LoVo (cell line): ENCODE measurements around the gene INAFM1.
A peak's percentile ranks its signal among the peaks of the same experiment; 100 is the strongest.

Experiments used
- DNase-seq: peaks from one replicate; pipeline ENCODE4 v3.0.0-alpha.2; 2016; ENCODE audit warnings: low spot score

INAFM1 gene

GRCh38 chr19:47274071-47274890 lies at the start of gene INAFM1:
INAFM1 (plus strand) TSS chr19:47274885; CDS start chr19:47274920, 35 bp downstream.
- DNase-seq: peak; percentile 93

- peak; percentile 87 for DNase-seq
Observed at GRCh38 chr19:47225746-47226425, 48.8 kb upstream of the INAFM1 start.

- peak; percentile 83 for DNase-seq
Observed at GRCh38 chr19:47226426-47227351, 48.0 kb upstream of the INAFM1 start.

DNA sequence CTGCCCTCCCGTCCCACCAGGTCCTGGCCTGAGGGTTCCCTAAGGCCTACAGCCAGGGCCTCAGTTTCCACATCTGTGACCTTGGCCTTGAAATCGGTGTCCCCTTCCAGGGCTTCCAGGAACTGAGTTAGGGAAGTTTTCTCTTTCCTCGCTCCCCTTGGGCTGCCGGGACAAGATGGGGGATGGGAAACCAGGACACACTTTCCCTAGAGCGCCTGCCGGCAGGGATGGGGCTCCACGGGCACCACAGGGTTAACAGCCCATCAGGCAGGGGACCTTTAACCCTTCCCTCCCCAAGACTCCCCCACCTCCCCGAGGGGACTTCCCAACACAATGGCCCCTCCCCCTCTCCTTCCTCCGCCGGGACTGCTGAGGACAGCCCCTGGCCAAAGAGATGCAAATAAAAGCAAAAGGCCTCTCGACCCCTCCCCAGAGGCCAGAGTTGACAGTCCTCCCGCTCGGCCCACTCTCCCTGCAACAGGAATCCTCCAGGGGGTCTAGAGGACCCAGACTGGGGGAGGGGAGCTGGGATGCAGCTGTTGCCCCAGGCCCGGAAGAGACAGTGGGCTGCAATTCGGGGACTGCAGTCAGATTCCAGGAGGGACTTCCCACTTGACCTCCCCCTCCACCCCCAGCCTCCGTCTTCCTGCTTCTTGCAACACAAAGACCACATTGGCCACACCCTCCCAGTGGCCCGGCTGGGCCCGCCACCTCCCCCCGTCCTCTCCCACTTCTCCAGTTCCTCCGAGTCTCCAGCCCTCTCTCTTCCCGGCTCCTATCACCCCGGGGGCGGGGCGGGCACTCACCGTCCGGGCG lies 47.1 kb upstream of the INAFM1 start:
- peak; percentile 80 for DNase-seq

- peak; percentile 56 for DNase-seq
Observed at GRCh38 chr19:47228168-47228936, 46.3 kb upstream of the INAFM1 start.

DNA sequence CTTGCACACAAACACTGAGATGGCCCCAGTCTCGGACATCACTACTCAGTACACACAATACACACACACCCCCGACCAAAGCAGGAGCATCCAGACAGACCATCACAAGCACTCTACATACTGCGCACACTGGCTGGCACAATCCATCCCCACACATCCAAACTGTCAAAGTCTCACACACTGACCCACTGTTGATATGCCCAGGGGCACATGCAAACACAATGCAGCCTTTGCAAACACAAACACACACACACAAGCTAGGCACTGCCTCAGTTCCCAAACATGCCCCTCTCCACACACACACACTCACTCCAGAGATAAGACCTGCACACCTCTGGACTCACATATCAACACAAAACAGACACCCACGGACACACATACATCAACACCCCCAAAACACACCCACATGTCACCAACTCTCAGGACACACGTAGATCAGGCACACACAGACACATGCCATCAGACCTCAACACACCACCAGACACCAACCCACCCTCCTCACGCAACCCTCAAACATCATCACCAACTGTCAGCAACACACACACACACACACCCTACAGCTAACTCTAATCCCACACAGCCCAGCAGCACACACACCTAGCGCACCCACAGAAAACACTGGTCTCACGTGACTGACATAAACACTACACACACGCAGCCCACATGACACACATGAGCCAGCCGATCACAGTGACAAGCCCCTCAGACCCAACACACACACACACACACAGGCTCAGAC lies 45.6 kb upstream of the INAFM1 start:
- DNase-seq: no peak

DNA sequence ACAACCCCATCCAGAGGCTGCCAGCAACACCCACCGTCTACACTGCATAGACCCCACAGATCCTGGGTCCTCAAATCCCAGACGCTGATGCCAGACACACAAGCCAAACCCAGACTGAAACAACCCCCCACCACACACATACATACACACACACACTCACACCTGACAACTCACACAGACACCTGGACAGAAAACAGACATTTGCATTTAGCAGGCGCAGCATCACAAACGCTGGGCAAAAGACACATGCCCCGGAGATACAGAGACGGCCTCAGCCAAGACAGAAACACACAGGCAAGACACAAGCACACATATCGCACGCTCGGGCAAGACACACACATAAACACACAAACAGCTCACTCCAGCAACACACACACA lies 45.0 kb upstream of the INAFM1 start:
- DNase-seq: no peak

GRCh38 chr19:47230054-47230920 lies 44.4 kb upstream of the INAFM1 start:
- peak; percentile 38 for DNase-seq

DNA sequence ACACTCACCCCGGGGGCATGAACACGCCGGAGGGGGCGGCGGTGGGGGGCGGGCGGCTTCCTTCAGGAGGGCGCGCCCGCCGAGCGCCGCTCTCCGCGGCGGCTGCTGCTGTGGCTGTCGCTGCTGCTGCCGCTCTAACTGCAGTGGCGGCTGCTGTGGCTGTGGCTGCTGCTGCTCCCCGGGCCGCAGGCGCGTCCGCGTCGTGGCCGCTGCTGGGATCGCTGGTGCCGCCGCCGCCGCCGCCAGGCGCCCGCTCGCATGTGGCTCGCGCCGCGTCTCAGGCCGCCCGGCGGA lies 43.8 kb upstream of the INAFM1 start, which contains the start of gene BBC3:
TSS of gene BBC3 (minus strand) at position 279 of the 294 bp plus-strand sequence. CDS start 2,768 bp downstream, outside the sequence.
- no peak for DNase-seq

- peak; percentile 89 for DNase-seq
Observed at GRCh38 chr19:47231215-47232054, 43.2 kb upstream of the INAFM1 start.

- DNase-seq: peak; percentile 82
Observed at GRCh38 chr19:47232422-47233211, 42.1 kb upstream of the INAFM1 start.

- DNase-seq: no peak
Observed at GRCh38 chr19:47236072-47236675, 38.5 kb upstream of the INAFM1 start.

- no peak for DNase-seq
Observed at GRCh38 chr19:47239152-47239551, 35.5 kb upstream of the INAFM1 start.

GRCh38 chr19:47239610-47240296 lies 34.9 kb upstream of the INAFM1 start:
- no peak for DNase-seq

GRCh38 chr19:47240556-47240955 lies 34.1 kb upstream of the INAFM1 start:
- no peak for DNase-seq
